Fibroblast of mammary gland (primary cell): ENCODE measurements around the gene PIAS4.

Experiments used
- DNase-seq: peaks from one replicate; pipeline ENCODE4 v3.0.0-alpha.2; 2010; ENCODE audit warnings: low read depth
- H3K4me3 ChIP-seq: 2 replicates; pipeline ENCODE4 v1.5.1; 2011; ENCODE audit warnings: low read depth, mild to moderate bottlenecking, low read length, moderate library complexity; ENCODE audit not compliant: control insufficient read depth
- TF ChIP-seq, protein P1 (sequence below): conservative IDR thresholded peaks from 2 replicates; pipeline ENCODE4 v1.5.1; 2011; ENCODE audit warnings: low read depth, low read length, inconsistent platforms; ENCODE audit not compliant: control insufficient read depth, insufficient read depth

Gene PIAS4

DNA sequence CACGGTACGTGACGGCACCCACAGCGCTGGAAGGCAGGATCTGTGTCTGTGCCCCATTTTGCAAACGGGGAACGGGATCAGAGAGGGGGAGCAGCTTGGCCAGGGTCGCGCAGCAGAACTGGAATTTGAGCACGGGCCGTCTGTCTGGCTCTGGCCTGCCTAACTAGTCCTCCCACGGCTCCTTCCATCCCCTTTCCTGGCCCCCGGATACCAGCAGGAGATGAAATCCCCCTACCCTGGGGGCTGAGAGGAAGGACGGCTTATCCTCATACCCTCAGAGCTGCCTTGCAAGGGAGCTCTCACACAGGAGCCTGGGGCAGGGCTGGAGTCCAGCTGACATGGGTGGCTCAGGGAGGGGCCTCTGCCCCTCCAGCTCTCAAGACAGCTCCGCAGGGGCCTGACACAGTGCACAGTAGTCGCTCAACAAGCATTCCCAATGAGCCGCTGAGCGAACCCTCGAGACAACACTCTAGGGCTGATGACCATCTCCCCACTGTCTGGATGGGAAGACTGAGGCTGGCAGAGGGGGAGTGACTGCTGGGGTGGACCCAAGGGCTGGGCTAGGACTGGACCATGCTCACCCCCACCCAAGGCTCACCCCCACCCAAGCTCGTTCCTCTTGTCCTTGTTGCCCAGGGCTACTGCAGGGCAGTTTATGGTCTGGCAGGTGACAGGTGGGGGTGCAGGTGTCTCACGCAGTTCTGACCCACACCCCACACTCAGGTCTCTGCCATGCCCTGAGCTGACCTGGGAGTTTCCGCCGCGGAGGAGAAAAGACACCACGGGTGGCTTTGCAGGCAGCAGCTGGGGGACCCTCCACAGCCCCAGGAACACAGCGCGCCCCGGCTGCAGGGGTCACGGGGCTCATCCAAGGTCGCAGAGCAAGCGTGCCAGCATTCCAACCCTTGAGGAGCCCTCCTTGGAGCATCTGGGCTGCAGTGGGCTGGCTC lies 55.2 kb downstream of the PIAS4 start:
- peak; percentile 35 for DNase-seq
- H3K4me3 ChIP-seq: peak overlapping the region; percentile 73
- TF ChIP-seq, protein P1, sequence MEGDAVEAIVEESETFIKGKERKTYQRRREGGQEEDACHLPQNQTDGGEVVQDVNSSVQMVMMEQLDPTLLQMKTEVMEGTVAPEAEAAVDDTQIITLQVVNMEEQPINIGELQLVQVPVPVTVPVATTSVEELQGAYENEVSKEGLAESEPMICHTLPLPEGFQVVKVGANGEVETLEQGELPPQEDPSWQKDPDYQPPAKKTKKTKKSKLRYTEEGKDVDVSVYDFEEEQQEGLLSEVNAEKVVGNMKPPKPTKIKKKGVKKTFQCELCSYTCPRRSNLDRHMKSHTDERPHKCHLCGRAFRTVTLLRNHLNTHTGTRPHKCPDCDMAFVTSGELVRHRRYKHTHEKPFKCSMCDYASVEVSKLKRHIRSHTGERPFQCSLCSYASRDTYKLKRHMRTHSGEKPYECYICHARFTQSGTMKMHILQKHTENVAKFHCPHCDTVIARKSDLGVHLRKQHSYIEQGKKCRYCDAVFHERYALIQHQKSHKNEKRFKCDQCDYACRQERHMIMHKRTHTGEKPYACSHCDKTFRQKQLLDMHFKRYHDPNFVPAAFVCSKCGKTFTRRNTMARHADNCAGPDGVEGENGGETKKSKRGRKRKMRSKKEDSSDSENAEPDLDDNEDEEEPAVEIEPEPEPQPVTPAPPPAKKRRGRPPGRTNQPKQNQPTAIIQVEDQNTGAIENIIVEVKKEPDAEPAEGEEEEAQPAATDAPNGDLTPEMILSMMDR: no peak

DNA sequence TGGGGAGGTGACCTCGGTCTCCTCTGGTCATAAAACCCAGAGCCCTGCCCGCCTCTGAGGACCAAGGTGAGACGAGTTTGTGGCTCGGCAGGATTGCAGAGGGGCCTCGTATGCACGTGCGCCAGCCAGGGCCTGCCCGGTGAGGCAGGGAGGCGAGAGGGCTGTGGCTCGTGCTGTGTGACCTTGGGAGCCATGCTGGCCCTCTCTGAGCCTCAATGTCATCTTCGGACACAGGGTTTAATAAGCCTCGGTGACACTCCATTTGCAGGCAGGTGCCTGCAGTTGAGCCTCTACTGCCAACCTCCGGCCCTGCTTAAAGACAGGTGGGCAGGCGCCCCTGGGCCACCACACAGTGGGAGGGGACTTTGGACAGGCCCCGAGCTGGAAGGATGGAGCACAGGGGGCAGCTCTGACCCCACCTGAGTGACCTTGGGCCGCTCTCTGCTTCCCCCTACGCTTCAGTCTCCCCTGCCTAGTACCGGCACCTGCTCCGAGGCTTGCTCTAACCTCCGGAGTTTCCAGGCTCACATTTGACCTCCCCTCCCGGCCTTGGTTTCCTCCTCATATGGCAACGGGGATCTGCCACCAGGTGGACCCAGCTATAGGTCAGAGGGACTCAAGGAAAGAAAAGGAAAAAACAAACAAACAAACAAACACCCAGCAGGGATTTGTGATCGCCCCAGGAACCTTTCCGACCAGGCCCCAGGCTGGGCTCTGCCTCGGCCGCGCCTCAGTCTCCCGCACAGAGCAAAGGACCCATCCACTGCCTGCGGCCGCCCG lies 56.0 kb downstream of the PIAS4 start:
- H3K4me3 ChIP-seq: peak overlapping the region; percentile 73
- TF ChIP-seq, protein P1: peak; percentile 15
- no peak for DNase-seq

DNA sequence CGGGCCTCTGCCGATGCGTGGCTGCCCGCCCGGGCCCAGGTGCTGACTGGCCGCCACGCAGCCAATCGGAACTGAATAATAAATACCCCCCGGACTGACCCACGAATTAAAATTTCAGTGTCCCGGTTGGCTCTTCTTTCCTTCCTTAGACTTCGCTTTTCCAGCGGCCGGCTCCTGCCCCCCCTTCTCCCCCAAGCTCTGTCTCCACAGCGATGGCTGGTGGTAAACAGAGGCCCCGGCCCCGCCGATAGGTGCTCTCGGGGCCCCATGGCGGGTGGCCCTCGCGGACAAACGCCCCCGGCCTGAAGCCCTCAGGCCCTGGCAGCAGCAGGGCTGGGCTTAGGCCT lies 56.6 kb downstream of the PIAS4 start:
- TF ChIP-seq, protein P1: no peak
- H3K4me3 ChIP-seq: peak overlapping the region; percentile 73
- DNase-seq: peak; percentile 31

DNA sequence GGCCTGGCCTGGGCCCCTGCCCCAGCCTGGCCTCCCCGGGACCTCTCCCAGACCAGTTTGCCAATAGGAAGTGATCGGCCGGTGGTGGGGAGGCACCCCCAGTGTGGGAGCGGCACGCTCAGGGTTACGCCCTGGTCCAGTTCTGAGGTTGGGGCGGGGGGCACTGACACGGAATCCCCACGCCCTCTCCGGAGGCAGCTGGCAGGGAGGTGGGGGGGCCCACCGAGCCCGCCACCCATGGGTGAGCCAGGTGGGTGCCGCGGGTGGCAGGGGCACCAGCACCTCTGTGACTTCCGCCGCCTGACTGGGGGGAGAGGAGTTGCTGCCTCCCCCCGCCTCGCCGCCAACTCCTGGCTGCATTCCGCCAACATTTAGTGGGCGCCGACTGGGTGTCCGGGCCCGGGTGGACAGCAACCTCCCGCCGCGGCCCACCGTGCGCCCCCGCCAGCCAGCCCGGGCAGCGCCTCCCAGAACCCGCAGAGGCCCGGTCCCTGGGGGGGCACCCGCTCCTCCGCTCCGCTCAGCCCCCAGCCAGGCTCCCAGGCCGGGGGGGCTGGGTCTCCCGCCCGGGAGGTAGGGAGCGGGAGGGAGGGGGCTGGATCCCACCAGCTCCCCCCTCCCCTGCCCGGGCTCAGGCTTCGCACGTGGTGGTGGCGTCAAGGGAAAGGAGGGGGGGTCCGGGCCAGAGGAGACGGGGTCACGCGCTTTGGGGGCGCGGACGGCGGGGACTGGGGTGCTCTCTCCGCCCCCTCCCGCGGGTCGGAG lies 57.1 kb downstream of the PIAS4 start:
- peak; percentile 41 for DNase-seq
- H3K4me3 ChIP-seq: peak overlapping the region; percentile 73
- TF ChIP-seq, protein P1: no peak

DNA sequence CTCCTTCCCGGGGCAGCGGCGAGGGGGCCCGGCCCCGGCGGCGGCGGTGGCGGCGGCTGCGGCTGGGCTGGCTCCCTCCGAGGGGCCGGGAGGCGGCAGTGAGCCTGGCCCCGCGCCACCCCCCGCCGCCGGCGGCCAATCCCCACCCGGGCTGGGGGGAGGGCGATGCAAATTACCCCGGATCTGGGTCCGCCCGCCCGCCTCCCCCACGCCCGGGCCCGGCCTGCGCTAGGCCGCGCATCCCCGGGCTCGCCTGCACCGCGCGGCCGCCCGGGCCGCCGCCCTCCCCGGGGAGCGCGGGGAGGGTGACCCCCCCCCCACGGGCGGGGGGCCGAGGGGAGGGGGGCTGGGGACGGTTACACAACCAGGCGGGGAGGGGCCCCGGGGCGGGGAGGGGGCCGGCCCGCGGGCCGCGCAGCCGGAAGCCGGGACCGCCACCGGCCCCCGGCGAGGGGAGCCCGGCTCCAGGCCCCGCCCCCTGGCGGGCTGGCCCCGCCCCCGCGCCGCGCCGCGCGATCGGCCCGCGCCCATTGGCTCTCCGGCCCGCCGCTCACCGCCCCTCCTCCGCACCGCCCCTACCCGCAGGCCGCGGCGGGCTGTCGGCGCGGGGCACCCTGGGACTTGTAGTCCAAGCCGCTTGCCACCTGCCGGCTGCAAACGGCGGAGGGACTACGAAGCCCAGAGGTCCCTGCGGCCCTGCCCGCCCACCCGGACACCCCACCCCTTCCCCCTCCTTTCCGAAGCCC lies 58.1 kb downstream of the PIAS4 start:
- TF ChIP-seq, protein P1: no peak
- peak; percentile 96 for DNase-seq
- peak overlapping the region; percentile 68 for H3K4me3 ChIP-seq
